HT1080 (cell line): ENCODE measurements around the gene SLC22A1. TPM values are rescaled to one million over a fixed set of nuclear protein-coding genes. Genes with fewer than 3 reads are reported as not detected.
"Not testable (repeated sequence)": the region's sequence is repeated elsewhere in the genome, so short reads cannot be mapped to it uniquely, and the experiment has no call there.

ENCODE experiments used
- DNase-seq: peaks from one replicate; pipeline ENCODE4 v3.0.0-alpha.2; 2015; ENCODE audit warnings: low read depth
- total RNA-seq: library from RNA; depleted of rRNA; stranded (reverse); fragments of >200 nt; shearing (Covaris generic); gene quantifications from 2 replicates; pipeline ENCODE4 v1.2.3, GENCODE V29; 2014

The SLC22A1 gene
- total RNA-seq, 1 experiment from 2014 or later: 2.7 TPM

DNA sequence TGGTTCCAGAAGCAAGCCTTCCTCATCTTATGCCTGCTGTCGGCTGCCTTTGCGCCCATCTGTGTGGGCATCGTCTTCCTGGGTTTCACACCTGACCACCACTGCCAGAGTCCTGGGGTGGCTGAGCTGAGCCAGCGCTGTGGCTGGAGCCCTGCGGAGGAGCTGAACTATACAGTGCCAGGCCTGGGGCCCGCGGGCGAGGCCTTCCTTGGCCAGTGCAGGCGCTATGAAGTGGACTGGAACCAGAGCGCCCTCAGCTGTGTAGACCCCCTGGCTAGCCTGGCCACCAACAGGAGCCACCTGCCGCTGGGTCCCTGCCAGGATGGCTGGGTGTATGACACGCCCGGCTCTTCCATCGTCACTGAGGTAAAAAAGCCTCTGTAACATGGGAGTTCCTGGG is 366 bp downstream of the SLC22A1 start:
- no peak for DNase-seq

DNA sequence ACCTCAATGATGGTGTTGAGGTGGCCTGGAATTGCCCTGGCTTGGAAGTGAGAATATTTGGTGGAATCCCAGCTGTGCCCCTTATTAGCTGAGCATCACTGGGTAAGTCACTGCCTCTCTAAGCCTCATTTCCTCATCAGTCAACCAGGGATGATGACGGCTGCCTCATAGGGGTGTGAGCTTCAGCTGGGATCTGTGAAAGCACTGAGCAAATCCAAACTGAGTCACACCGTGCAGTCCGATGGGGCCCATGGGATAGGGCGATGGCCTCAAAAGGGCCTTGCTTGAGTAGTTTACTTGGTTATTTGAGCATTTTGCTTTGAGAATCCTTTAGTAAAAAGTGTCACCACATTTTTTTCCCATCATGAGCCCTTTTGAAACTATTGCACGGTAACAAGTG is 1.1 kb downstream of the SLC22A1 start:
- DNase-seq: no peak

DNA sequence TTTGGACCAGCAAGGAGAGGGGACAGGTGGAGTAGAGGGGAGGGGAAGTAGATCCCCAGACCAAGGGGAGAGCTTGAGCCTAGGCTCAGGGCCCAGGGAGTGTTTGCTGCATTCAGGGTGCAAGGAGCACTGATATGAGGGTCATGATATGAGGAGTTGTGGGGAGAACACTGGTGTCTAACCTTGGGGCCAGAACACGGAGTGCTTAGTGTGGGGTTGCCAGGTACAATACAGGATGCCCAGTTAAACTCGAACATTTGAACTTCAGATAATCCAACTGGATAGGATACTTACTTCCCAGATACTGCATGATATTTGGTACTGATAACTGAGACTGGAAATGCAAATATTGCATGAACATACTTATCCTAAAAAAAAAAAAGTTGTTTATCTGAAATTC is 2.4 kb downstream of the SLC22A1 start:
- no peak for DNase-seq

DNA sequence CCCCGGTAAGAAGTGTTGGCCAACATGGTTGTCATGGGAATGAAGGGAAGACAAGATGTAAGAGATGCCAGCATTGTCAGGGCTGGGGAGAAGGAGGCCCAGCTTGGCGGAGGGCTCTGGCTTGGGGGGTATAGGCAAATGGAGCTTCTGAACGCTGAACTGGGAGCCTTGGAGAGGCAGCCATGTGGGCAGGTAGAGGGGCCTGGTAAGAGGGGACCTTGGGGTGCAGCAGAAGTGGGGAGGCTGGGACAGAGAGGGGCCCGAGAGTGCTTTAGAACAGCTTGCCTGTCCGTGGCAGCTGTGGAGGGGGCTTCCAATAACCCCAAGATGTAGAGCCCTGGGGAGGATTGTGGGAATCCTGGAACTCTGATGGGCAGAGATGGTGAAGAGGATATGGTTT is 3.0 kb downstream of the SLC22A1 start:
- DNase-seq: no peak

DNA sequence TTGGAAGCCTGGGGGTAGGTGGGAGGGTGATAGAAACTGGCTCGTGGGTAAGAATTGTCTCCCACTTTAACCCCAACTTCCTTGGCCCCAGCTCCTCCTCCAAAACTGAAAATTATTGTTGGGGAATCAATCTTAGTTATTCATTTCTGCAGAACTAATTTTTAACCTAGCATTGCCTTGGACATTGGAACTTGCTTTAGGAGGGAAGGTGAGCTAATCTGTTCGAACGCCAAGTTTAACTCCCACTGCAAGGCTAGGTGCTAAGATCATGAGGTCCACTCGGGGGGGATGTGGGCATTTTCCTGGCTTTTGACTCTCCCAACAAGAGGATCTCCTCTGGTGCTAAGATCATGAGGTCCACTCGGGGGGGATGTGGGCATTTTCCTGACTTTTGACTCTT is 3.5 kb downstream of the SLC22A1 start:
- DNase-seq: not testable (repeated sequence)

DNA sequence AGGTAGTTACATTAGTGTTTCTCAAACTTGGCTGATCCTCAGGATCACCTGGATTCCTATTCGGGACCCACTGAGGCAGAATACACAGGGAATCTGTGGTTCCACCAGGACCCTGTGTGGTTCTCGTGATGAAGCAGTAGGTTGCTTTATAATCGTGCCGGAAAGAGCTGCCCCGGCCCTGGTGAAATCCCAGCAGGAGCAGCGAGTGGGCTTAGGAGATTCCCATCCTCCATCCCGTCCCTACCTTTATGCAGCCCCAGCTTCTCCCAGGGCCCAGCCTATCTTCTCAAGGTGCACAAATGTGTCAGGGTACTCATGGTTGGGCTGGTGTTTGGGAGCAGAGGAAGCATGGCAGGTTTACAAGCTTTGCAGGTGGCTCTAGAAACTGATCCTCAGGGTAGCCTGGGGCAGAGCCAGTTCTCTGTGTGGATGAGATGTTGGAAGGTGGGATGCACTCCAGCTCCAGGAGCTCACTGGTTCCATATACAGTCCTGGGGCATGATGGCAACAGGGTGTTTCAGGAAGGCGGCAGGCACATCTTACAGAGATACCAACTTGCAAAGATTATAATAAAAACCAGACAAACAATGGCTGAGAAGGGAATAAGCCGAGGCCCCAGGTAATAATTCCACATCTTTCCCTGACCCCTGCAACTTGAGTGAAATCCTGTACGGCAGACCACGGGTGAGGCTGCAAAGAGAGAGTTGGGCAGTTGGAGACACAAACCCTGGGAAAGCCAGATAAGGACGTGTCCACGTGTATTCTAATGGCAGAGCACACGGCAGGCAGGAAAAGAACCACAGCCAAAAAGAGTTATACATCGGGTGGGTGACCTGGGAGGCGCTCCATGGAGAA is 5.9 kb downstream of the SLC22A1 start:
- no peak for DNase-seq

DNA sequence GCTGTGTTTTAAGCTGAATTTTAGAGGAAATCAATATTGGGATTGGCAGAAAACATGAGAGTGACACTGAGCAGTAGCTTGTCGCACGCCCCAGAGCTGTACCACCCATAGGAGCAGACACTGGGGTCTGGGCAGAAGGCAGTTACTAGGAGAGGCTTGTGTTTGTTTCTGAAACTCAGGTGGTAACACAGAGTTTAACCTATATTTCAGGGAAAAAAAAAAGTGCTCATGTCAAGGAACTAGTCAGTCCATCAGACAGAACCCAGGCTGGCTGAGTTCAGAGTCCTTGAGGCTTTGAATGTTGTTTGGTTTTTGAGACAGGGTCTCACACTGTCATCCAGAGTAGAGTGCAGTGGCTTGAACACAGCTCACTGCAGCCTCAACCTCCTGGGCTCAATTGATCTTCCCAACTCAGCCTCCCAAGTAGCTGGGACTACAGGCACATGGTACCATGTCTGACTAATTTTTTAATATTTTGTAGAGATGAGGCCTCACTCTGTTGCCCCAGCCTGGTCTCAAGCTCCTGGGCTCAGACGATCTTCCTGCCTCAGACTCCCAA is 6.6 kb downstream of the SLC22A1 start:
- DNase-seq: no peak

DNA sequence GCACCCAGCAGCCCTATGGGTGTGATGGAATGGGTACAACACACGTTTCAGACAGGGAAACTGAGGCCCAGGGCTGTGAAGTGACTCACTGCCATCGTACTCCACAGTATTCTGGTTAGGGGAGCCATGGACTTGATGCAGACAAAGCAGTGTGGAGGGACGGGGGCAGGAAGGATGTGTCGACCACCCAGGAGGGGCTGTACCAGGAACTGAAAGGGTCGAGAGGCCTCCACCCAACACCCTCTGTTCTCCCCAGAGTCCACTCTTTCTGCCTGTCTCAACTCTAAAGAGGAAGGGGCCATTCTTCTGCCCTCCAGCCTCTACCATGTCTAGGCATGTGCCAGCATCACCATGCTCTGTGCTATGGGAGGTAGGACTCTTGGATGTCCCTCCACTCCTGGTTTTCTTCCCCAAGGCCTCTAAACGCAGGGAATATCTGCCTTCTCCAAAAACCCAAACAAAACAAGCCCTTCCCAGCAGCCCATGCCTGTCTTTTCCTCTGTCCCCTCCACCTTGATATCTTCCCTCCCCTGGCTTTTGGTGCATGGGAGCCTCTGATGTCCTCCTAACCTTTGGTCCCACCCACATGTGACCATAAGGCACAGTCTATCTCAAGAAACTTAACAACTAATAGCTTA is 7.4 kb downstream of the SLC22A1 start:
- DNase-seq: no peak

DNA sequence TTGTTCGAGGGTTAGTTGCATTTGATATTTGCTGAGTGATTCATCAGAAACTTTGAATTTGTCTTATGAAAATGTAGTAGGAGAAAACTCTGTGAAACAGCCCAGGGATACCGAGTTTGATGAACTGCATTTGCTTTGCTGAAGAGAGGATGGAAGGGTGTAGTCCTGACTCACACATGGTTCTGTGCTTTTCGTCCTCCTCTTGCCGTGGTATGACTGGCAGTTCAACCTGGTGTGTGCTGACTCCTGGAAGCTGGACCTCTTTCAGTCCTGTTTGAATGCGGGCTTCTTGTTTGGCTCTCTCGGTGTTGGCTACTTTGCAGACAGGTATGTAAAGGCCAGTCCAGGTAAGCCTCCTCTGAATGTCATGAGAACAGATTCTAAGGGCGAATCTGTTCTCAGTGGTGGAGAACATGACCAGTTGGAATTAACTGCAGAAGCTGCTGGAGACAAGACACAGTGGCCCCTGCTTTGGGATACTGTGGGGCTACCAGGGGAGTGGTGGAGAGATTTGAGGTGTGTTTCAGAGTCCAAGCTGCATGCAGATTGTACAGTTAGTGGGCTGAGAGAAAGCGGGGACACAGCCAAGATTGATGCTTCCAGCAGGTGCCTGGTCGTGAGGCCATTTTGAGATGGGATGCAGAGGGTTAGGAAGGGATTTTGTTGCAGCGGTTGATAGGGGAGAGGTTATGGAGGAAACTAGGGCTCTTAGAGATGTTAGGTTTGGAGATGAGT is 8.4 kb downstream of the SLC22A1 start:
- peak; percentile 10 for DNase-seq

DNA sequence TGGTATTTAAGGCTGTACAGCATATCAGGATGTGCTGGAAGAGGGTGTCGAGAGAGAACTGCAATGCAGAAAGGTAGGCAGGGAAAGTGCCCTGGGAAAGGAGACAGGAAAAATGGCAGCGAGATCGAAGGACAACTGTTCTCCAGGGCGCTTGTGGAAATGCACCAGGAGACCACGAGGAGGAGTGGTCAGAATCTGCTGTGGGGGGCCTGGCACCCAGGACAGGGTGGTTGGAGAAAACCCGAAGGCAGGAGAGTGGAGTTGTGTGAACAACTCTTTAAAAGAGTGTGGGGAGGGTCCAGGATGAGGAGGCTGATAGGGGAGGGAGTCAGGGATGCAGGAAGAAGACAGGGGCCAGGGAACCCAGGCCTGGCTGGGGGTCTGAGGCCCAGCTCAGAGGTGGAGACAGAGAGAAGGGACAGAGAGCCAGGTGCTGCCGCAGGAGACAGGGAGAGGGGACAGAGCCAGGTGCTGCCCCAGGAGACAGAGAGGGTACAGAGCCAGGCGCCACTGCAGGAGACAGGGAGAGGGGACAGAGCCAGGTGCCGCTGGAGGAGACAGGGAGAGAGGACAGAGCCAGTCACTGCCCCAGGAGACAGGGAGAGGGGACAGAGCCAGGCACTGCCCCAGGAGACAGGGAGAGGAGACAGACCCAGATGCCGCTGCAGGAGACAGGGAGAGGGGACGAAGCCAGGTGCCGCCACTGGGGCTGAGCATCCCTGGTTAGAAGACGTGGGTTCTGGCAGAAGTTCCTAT is 9.3 kb downstream of the SLC22A1 start:
- DNase-seq: no peak

DNA sequence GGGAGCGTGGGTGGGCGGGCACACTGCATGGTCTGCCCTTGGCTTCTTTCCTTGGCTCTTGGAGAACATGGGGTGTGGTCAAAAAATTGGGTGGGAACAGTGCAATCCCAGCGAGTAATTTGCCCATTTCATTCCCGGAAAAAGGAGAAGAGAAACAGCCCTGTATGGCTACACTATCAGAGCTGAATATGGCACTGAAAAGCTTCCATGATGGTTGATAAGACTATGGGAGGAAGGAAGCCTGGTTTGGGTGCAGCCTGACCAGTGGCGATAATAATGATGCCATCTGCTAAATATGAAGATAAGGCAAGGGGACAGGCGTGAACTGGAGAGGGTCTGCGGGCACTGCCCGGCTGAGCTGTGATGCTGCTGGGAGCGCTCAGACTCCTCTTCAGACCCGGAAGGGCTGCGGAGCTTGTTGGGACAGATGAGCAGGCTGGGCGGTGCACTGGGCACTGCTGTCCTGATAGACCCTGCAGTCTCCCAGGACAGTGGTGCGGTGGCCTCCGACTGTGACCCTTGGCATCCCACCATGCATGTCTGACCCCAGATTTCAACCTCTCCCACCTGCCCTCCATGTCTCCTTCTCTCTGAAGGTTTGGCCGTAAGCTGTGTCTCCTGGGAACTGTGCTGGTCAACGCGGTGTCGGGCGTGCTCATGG is 10.2 kb downstream of the SLC22A1 start:
- DNase-seq: no peak

DNA sequence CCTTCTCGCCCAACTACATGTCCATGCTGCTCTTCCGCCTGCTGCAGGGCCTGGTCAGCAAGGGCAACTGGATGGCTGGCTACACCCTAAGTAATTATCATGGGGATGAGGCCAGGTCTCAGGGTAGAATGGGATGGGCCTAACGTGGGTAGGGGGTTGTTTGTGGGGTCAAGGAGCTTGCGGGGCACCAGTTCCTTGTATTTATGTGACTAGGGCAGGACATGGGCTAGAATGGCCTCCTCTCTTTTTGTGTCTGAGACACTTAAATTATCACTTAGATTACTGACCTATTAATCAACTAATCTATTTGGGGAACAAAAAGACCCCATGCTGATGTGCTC is 10.7 kb downstream of the SLC22A1 start:
- no peak for DNase-seq

DNA sequence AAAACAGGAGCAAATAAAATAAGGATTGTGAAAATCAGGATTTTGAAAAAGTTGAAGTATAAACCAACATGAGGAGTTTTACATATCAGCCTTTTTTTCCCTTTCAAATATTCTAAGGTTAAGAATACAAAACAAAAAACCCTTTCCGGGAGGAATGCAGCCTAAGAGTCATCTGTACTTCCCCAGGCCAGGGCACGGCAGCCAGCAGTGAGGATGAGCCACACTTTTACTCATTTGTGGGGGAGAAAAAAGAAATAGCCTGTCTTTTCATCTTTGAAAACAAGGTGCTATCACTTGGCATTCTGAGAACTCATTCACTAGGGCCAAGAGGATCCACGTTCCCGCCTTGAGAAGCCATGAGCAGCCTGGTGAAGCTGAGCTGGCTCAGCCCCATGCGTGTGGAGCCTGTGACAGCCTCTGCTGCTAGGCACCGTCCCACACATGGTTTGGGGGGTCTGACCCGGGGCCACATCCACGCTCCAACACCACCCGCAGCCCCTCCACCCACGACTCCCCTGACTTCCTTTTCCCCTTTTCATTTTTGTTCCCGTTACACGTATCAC is 11.2 kb downstream of the SLC22A1 start:
- DNase-seq: no peak

DNA sequence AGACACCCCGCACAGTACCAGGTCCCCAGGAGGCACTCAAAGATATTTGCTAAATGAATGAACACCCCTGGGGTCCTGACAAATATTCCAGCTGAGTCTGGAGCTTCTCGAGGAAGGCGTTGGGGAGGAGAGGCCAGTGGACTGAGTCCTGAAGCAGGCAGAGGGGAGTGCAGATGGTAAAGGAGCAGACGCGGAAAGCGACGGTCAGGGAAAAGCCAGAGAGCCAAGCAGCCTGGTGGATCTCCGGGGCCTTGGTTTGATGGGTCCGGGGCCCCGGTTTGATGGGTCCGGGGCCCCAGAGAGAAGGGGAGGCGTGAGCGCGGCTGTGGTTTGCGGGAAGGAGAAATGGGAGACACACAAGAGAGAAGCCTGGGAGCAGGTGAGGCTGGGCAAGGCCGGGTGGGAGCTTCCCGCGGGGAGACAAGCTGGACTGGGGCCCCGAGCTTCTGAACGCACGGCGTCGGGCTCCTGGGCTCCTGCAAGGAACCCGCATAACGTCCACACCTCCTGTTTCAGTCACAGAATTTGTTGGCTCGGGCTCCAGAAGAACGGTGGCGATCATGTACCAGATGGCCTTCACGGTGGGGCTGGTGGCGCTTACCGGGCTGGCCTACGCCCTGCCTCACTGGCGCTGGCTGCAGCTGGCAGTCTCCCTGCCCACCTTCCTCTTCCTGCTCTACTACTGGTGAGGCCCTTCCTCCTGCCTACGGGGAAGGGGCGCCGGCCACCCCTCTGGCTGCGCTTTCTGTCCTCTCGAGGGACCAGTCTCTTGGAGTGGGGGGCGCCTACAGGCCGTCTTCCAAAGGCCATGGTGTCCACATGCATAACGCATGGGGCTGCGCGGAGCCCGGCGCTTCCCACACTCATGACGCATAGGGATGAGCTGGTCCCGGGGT is 12.1 kb downstream of the SLC22A1 start:
- no peak for DNase-seq

DNA sequence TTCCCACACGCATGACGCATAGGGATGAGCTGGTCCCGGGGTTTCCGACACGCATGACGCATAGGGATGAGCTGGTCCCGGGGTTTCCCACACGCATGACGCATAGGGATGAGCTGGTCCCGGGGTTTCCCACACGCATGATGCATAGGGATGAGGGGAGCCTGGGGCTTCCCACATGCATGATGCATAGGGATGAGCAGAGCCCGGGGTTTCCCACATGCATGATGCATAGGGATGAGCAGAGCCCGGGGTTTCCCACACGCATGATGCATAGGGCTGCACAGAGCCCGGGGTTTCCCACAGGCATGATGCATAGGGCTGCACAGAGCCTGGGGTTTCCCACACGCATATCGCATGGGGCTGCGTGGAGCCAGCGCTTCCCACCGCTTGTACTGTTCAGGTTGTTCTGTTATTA is 12.7 kb downstream of the SLC22A1 start:
- DNase-seq: not testable (repeated sequence)

DNA sequence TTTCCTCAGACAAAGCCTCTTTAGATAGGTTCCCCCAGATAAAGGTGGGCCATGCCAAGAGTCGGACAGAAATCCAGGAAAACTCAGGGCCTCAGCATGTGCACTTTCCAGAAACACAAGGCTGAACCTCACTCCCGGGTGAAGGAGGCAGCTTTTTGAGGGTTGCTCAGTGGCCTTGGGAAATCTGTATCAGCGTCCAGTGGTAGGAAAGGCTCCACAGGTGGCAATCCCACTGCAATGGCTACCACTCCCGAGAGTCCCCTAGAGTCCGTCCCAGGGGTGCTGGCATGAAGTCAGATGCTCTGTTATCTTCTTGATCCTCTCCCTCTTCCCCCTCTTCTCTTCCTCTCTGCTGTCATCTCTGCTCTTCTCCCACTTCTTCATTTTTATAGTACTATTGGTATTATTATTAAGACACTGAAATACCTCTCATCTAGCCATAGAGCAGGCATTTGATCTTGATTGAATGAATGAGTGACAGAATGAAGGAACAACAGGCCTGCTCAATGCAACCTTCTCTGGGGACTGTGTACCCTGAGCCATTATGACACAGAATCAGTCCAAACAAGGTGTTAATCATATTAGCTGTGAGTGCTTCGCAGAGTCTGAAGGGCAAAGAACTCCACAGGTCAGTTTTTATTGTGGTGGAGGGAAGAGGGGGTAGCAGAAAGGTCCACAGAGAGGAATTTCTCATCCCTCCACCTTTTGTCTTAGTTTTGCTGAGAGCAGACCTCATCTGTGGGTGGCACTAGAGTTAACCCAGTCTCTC is 13.3 kb downstream of the SLC22A1 start:
- DNase-seq: no peak

DNA sequence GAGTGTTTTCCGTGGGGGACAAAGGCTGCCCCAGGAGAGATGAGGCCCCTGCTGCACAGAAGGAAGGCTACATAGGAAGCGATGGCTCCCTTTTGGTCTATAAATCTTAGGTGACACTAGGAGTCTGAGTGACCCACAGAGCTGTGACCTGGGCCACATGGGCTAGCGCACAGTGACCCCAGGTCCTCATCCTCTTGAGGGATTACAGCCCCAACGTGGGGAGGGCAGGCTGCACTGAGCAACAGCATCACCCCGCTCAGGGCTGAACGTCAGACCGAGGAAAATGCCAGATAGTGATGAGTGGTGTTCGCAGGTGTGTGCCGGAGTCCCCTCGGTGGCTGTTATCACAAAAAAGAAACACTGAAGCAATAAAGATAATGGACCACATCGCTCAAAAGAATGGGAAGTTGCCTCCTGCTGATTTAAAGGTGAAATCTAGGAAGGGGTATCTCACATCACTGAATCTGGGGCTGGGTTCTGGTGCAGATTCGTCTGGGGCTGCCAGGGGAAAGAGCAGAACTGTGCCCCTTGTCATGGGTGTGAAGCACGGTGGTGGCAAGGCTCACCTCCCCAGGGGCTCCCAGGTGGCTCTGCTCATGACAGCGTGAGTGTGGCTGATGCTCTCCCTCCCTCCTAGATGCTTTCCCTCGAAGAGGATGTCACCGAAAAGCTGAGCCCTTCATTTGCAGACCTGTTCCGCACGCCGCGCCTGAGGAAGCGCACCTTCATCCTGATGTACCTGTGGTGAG is 14.5 kb downstream of the SLC22A1 start:
- DNase-seq: no peak
